ENCODE results near the gene ERCC1.

DNA sequence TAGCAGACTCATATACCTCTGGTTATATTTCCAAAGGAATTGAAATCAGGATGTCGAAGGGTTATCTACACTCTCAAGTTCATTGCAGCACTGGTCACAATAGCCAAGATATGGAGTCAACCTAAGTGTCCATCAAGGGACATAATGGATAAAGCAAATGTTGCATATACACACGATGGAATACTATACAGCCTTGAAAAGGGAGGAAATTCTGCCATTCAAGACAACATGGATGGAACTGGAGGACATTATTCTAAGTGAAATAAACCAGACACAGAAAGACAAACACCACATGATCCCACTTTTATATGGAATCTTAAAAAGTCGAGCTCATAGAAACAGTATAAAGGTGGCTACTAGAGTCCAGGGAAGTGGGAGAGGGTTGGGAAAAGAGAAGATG, 13.6 kb upstream of the ERCC1 start:
- TF ChIP-seq, protein P1, sequence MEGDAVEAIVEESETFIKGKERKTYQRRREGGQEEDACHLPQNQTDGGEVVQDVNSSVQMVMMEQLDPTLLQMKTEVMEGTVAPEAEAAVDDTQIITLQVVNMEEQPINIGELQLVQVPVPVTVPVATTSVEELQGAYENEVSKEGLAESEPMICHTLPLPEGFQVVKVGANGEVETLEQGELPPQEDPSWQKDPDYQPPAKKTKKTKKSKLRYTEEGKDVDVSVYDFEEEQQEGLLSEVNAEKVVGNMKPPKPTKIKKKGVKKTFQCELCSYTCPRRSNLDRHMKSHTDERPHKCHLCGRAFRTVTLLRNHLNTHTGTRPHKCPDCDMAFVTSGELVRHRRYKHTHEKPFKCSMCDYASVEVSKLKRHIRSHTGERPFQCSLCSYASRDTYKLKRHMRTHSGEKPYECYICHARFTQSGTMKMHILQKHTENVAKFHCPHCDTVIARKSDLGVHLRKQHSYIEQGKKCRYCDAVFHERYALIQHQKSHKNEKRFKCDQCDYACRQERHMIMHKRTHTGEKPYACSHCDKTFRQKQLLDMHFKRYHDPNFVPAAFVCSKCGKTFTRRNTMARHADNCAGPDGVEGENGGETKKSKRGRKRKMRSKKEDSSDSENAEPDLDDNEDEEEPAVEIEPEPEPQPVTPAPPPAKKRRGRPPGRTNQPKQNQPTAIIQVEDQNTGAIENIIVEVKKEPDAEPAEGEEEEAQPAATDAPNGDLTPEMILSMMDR (IDR thresholded peaks at IDR 0.05), result no peak
- no peak for TF ChIP-seq POLR2AphosphoS5 (IDR thresholded peaks at IDR 0.05)

Data from breast epithelium (tissue), 3 donors.